KMS-11 (cell line): Measurements from ENCODE around the gene CPHXL2.

Experiments
- H2AFZ ChIP-seq: fragments of 200-600 bp; sonication (generic); 2 replicates; pipeline ENCODE4 v1.6.1; 2016; ENCODE audit warnings: antibody characterized with exemption, mixed run types, low read depth
- H3K27ac ChIP-seq: fragments of 200-600 bp; sonication (generic); 2 replicates; pipeline ENCODE4 v1.6.1; 2016; ENCODE audit warnings: mild to moderate bottlenecking, mixed run types
- H3K27me3 ChIP-seq: fragments of 200-600 bp; sonication (generic); 2 replicates; pipeline ENCODE4 v1.6.1; 2017; ENCODE audit warnings: mild to moderate bottlenecking, low read depth, mixed run types, moderate library complexity; ENCODE audit not compliant: insufficient read depth
- H3K36me3 ChIP-seq: fragments of 200-600 bp; sonication (generic); 2 replicates; pipeline ENCODE4 v1.6.1; 2017; ENCODE audit warnings: mild to moderate bottlenecking, mixed run types; ENCODE audit not compliant: insufficient read depth
- H3K4me1 ChIP-seq: fragments of 200-600 bp; sonication (generic); 2 replicates; pipeline ENCODE4 v1.6.1; 2016; ENCODE audit warnings: mild to moderate bottlenecking, low read depth, mixed run types; ENCODE audit not compliant: poor library complexity, severe bottlenecking
- H3K4me2 ChIP-seq: fragments of 200-600 bp; sonication (generic); 2 replicates; pipeline ENCODE4 v1.7.0; 2016; ENCODE audit warnings: mild to moderate bottlenecking, mixed run types
- H3K4me3 ChIP-seq: fragments of 200-600 bp; sonication (generic); IDR thresholded peaks from 2 replicates; pipeline ENCODE4 v1.6.1; 2017; ENCODE audit warnings: low read depth, low read length, mixed read lengths; ENCODE audit not compliant: insufficient read depth
- H3K79me2 ChIP-seq: fragments of 200-600 bp; sonication (generic); 2 replicates; pipeline ENCODE4 v1.6.1; 2016; ENCODE audit warnings: low read depth, mixed run types; ENCODE audit not compliant: insufficient read depth
- H3K9ac ChIP-seq: fragments of 200-600 bp; sonication (generic); 2 replicates; pipeline ENCODE4 v1.6.1; 2016; ENCODE audit warnings: mild to moderate bottlenecking, mixed run types
- H4K20me1 ChIP-seq: fragments of 200-600 bp; sonication (generic); 2 replicates; pipeline ENCODE4 v1.6.1; 2016; ENCODE audit warnings: mild to moderate bottlenecking, mixed run types; ENCODE audit not compliant: insufficient read depth
- CTCF ChIP-seq: fragments of 200-600 bp; sonication (generic); conservative IDR thresholded peaks from 2 replicates; pipeline ENCODE4 v1.6.1; 2017; ENCODE audit warnings: low read depth, mild to moderate bottlenecking, antibody characterized with exemption, low read length, moderate library complexity, mixed read lengths

CPHXL2 gene

GRCh38 chr16:75667503-75667902, 9.3 kb downstream of the CPHXL2 start:
- TF ChIP-seq CTCF, result no peak
- no peaks in the 10 kb centered on the region for H3K27me3 ChIP-seq
- no peaks in the 10 kb centered on the region for H3K36me3 ChIP-seq
- no peaks in the 10 kb centered on the region for H4K20me1 ChIP-seq
- no peak overlapping the region for H3K4me3 ChIP-seq
- no peaks in the 10 kb centered on the region for H3K79me2 ChIP-seq
- no peak overlapping the region for H2AFZ ChIP-seq
- no peaks in the 10 kb centered on the region for H3K4me1 ChIP-seq
- H3K27ac ChIP-seq, result no peak overlapping the region
- no peak overlapping the region for H3K4me2 ChIP-seq
- H3K9ac ChIP-seq, result no peak overlapping the region

- H3K4me3 ChIP-seq, result no peak overlapping the region
- H3K27ac ChIP-seq, result no peak overlapping the region
- H4K20me1 ChIP-seq, result no peaks in the 10 kb centered on the region
- H2AFZ ChIP-seq, result no peak overlapping the region
- H3K79me2 ChIP-seq, result no peaks in the 10 kb centered on the region
- no peaks in the 10 kb centered on the region for H3K4me1 ChIP-seq
- no peaks in the 10 kb centered on the region for H3K27me3 ChIP-seq
- H3K36me3 ChIP-seq, result peaks cover 4% of the 10 kb centered on the region; the same call in 1 of the 2 replicates
- no peak overlapping the region for H3K4me2 ChIP-seq
- H3K9ac ChIP-seq, result no peak overlapping the region
- TF ChIP-seq CTCF, result no peak
Measured at GRCh38 chr16:75660726-75661302, 16.0 kb downstream of the CPHXL2 start.

- no peak overlapping the region for H3K9ac ChIP-seq
- no peaks in the 10 kb centered on the region for H3K79me2 ChIP-seq
- no peaks in the 10 kb centered on the region for H3K27me3 ChIP-seq
- no peaks in the 10 kb centered on the region for H4K20me1 ChIP-seq
- no peak overlapping the region for H3K4me2 ChIP-seq
- no peak for TF ChIP-seq CTCF
- no peak overlapping the region for H2AFZ ChIP-seq
- H3K4me3 ChIP-seq, result no peak overlapping the region
- no peak overlapping the region for H3K27ac ChIP-seq
- H3K36me3 ChIP-seq, result peaks cover 7% of the 10 kb centered on the region; the same call in 1 of the 2 replicates
- no peaks in the 10 kb centered on the region for H3K4me1 ChIP-seq
Measured at GRCh38 chr16:75660321-75660720, 16.5 kb downstream of the CPHXL2 start.

- no peaks in the 10 kb centered on the region for H3K27me3 ChIP-seq
- H3K4me3 ChIP-seq, result no peak overlapping the region
- no peak for TF ChIP-seq CTCF
- H3K27ac ChIP-seq, result no peak overlapping the region
- H4K20me1 ChIP-seq, result 0 out of 2 replicates have a peak, but pooled peaks cover under 1% of the 10 kb centered on the region
- no peak overlapping the region for H3K4me2 ChIP-seq
- H3K36me3 ChIP-seq, result peaks cover 11% of the 10 kb centered on the region; the same call in 1 of the 2 replicates
- H3K79me2 ChIP-seq, result peaks cover 12% of the 10 kb centered on the region
- peaks cover 5% of the 10 kb centered on the region for H3K4me1 ChIP-seq
- no peak overlapping the region for H3K9ac ChIP-seq
- H2AFZ ChIP-seq, result no peak overlapping the region
Measured at GRCh38 chr16:75658175-75658574, 18.6 kb downstream of the CPHXL2 start.
